HepG2 (cell line): ENCODE results near the gene DDX18. TPM values are rescaled to one million over a fixed set of nuclear protein-coding genes. Genes with fewer than 3 reads are reported as not detected.
A peak's percentile ranks its signal among the peaks of the same experiment; 100 is the strongest.
"Not testable (repeated sequence)": the region's sequence is repeated elsewhere in the genome, so short reads cannot be mapped to it uniquely, and the experiment has no call there.

ENCODE experiments used
- ATAC-seq: fragments of 200-7000 bp; cut with Tn5 transposase; 3 replicates; pipeline ENCODE4 v1.9.1; 2020; ENCODE audit warnings: mild to moderate bottlenecking, moderate library complexity
- BruUV-seq: library from RNA; stranded (reverse); fragments of 400-500 nt; replicated peaks from 2 replicates; lab custom pipeline; 2021; lab: Mats Ljungman, UMichigan
- CTCF ChIA-PET: fragments of 300-600 bp; formaldehyde crosslinking; extraction: SDS; loops from one replicate; lab custom pipeline; 2021; ENCODE audit warnings: low total read pairs, inconsistent platforms, low intra/inter-chr PET ratio; lab: Yijun Ruan, JAX
- POLR2A ChIA-PET: fragments of 350-600 bp; sonication (Branson Sonifier 250); formaldehyde crosslinking; loops from one replicate; lab custom pipeline; 2020; ENCODE audit warnings: antibody characterized with exemption, inconsistent platforms; lab: Yijun Ruan, JAX
- DNase-seq: peaks from one replicate; pipeline ENCODE4 v3.0.0-alpha.2; 2015; ENCODE audit warnings: low spot score
- FAIRE-seq: peaks from 3 replicates; lab custom pipeline; 2011; peaks lifted over from hg19 to GRCh38; lab: Jason Lieb, UNC
- H2AFZ ChIP-seq: one replicate; pipeline ENCODE4 v1.6.1; 2011; ENCODE audit warnings: low read length, inconsistent platforms
- H3K27ac ChIP-seq: fragments of 300-600 bp; 3 replicates; pipeline ENCODE4 v1.8.0; 2011; ENCODE audit warnings: mixed run types, mild to moderate bottlenecking, mixed read lengths, low read length, inconsistent platforms; ENCODE audit not compliant: insufficient read depth; ENCODE audit errors: extremely low read length
- H3K27me3 ChIP-seq, 2 experiments: fragments of 200-600 bp in 1 of 2; 2 replicates in 1 of 2; 3 replicates in 1 of 2; pipeline versions ENCODE4 v1.6.0 to v1.8.0; 2011; ENCODE audit warnings: low read length in 2 of 2, mild to moderate bottlenecking in 2 of 2, moderate library complexity in 2 of 2, inconsistent platforms in 1 of 2; ENCODE audit not compliant: insufficient read depth in 2 of 2, control insufficient read depth in 1 of 2
- H3K36me3 ChIP-seq, 2 experiments: fragments of 200-600 bp in 1 of 2; replicated peaks in 1 of 2; 2 replicates in 1 of 2; 3 replicates in 1 of 2; pipeline versions ENCODE4 v1.5.1 to v1.8.0; 2011; ENCODE audit warnings: low read length in 2 of 2, inconsistent platforms in 1 of 2; ENCODE audit not compliant: insufficient read depth in 2 of 2, control insufficient read depth in 1 of 2
- H3K4me1 ChIP-seq: 2 replicates; pipeline ENCODE4 v1.5.1; 2012; ENCODE audit warnings: low read length, inconsistent platforms; ENCODE audit not compliant: insufficient read depth
- H3K4me2 ChIP-seq: 2 replicates; pipeline ENCODE4 v1.6.0; 2011; ENCODE audit warnings: low read depth, low read length, inconsistent platforms
- H3K4me3 ChIP-seq, 3 experiments: fragments of 200-600 bp in 1 of 3; sonication (generic), shearing (Covaris generic) in 1 of 3; replicated peaks in 1 of 3; 2 replicates each; pipeline ENCODE4 v1.5.1; 2011 to 2016; ENCODE audit warnings: low read length in 3 of 3, inconsistent platforms in 2 of 3, low read depth in 2 of 3, mild to moderate bottlenecking in 2 of 3, control low read depth in 1 of 3, mixed read lengths in 1 of 3; ENCODE audit not compliant: insufficient read depth in 1 of 3
- H3K79me2 ChIP-seq: one replicate; pipeline ENCODE4 v1.6.1; 2011; ENCODE audit warnings: low read length, inconsistent platforms; ENCODE audit not compliant: insufficient read depth
- H3K9ac ChIP-seq: 2 replicates; pipeline ENCODE4 v1.6.0; 2011; ENCODE audit warnings: mild to moderate bottlenecking, low read depth, low read length, inconsistent platforms; ENCODE audit not compliant: insufficient read depth
- H3K9me3 ChIP-seq: 2 replicates; pipeline ENCODE4 v1.5.1; 2012; ENCODE audit warnings: mild to moderate bottlenecking, low read length
- H4K20me1 ChIP-seq: 2 replicates; pipeline ENCODE4 v1.6.0; 2011; ENCODE audit warnings: inconsistent platforms, mild to moderate bottlenecking, low read length, moderate library complexity; ENCODE audit not compliant: insufficient read depth
- CTCF ChIP-seq: sonication (generic); formaldehyde crosslinking; IDR thresholded peaks from 2 replicates; pipeline ENCODE4 v1.5.0; 2020; ENCODE audit warnings: mild to moderate bottlenecking, missing genetic modification reagents, moderate library complexity
- ZBTB14 ChIP-seq: sonication (generic); formaldehyde crosslinking; IDR thresholded peaks from 2 replicates; pipeline ENCODE4 v1.4.0; 2020; ENCODE audit warnings: missing genetic modification reagents
- ZNF281 ChIP-seq: sonication (generic); formaldehyde crosslinking; IDR thresholded peaks from 2 replicates; pipeline ENCODE4 v1.4.0; 2020; ENCODE audit warnings: missing genetic modification reagents, borderline replicate concordance
- WGBS: methylation state at CpG from one replicate; pipeline ENCODE4 v1.1.6; 2017; ENCODE audit warnings: low lambda C conversion rate; 5-methylcytosine and 5-hydroxymethylcytosine counted together
- in situ Hi-C: cut with HindIII; loops from 2 replicates; pipeline ENCODE4 v1.10.0; 2017; ENCODE audit warnings: low pct_unique_long_range_greater_than_20kb; ENCODE audit not compliant: extremely low pct_ligation_motif_present
- intact Hi-C: fragments of 100-400 bp; cut with micrococcal nuclease; formaldehyde crosslinking; loops from one replicate; pipeline ENCODE4 v1.10.0; 2022; ENCODE audit not compliant: unreplicated experiment
- polyA plus RNA-seq, 8 experiments: library from polyadenylated mRNA; depleted of rRNA in 3 of 8; stranded (reverse) in 7 of 8; unstranded in 1 of 8; fragments of >200 nt; fragmentation: Illumina TruSeq in 4 of 8; extraction: Trizol in 4 of 8; gene quantifications; 2 replicates each; pipeline versions ENCODE4 v1.2.1 to v1.2.3, GENCODE V29; 2011 to 2016; ENCODE audit warnings: low read depth in 4 of 8, missing spikeins in 1 of 8, mixed read lengths in 1 of 8; ENCODE audit not compliant: insufficient read depth in 1 of 8
- total RNA-seq, 5 experiments: library from RNA; depleted of rRNA; stranded (reverse); fragments of >200 nt; fragmentation: Illumina TruSeq; extraction: Trizol; gene quantifications; 2 replicates each; pipeline ENCODE4 v1.2.3, GENCODE V29; 2016; ENCODE audit warnings: low read depth in 1 of 5

Gene DDX18
- total and polyA plus RNA-seq, 2 of the 13 experiments (the other 11 are each of a cell fraction or from before 2014, with no cell fraction given), result 64.0 to 134 TPM

DNA sequence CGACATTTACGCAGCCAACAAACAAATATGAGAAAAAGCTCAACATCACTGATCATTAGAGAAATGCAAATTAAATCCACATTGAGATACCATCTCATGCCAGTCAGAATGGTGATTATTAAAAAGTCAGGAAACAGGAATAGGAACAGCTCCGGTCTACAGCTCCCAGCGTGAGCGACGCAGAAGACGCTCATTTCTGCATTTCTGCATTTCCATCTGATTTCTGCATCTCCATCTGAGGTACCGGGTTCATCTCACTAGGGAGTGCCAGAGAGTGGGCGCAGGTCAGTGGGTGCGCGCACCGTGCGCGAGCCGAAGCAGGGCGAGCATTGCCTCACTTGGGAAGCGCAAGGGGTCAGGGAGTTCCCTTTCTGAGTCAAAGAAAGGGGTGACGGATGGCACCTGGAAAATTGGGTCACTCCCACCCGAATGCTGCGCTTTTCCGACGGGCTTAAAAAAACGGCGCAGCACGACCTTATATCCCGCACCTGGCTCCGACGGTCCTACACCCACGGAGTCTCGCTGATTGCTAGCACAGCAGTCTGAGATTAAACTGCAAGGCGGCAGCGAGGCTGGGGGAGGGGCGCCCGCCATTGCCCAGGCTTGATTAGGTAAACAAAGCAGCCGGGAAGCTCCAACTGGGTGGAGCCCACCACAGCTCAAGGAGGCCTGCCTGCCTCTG, 10.7 kb upstream of the DDX18 start:
- H3K9me3 ChIP-seq, H3K27me3 ChIP-seq, H3K79me2 ChIP-seq, H4K20me1 ChIP-seq, H3K4me1 ChIP-seq, BruUV-seq, DNase-seq, in situ Hi-C loops, CTCF ChIA-PET, H3K36me3 ChIP-seq, H3K9ac ChIP-seq, intact Hi-C loops, FAIRE-seq, H3K27ac ChIP-seq: not testable (repeated sequence)
- peak; percentile 23; the same call in 1 of the 2 replicates for TF ChIP-seq CTCF (CRISPR knock-in tag)
- peak; percentile 77 for TF ChIP-seq ZBTB14 (CRISPR knock-in tag)
- TF ChIP-seq ZNF281 (CRISPR knock-in tag), result peak; percentile 51; the same call in 1 of the 2 replicates
- ATAC-seq, result peak; percentile 75
- Histone ChIP-seq H3K4me3 (peak overlapping the region; percentile 31 to 56 (median 35); a peak in 5 of 6 replicates), H2AFZ (peak overlapping the region; percentile 58), H3K4me2 (peak overlapping the region; percentile 69)
- POLR2A ChIA-PET, result interaction anchor here (0.7 to 1.1 kb wide), 2 partner anchors 9 to 11 kb away, joined by 3 to 4 read pairs; partner anchors contain the start of gene DDX18
- WGBS, result 8% methylated on average over 20 of the region's 35 CpGs
